GM12872 (cell line): ENCODE results near the gene MESP2.

Experiments used
- CTCF ChIP-seq: IDR thresholded peaks from 3 replicates; pipeline ENCODE4 v1.5.1; 2011; ENCODE audit warnings: low read depth, mild to moderate bottlenecking, low read length, moderate library complexity; ENCODE audit not compliant: insufficient read depth

MESP2 gene

GRCh38 chr15:89743594-89743993 is 32.5 kb upstream of the MESP2 start:
- TF ChIP-seq CTCF: no peak

- no peak for TF ChIP-seq CTCF
Observed at GRCh38 chr15:89745131-89745530, 31.0 kb upstream of the MESP2 start.

- no peak for TF ChIP-seq CTCF
Observed at GRCh38 chr15:89745768-89746167, 30.4 kb upstream of the MESP2 start.

GRCh38 chr15:89746386-89746780 is 29.7 kb upstream of the MESP2 start:
- TF ChIP-seq CTCF: no peak

GRCh38 chr15:89747708-89748682 is 28.1 kb upstream of the MESP2 start:
- no peak for TF ChIP-seq CTCF

- TF ChIP-seq CTCF: no peak
Observed at GRCh38 chr15:89749054-89749453, 27.1 kb upstream of the MESP2 start.

- TF ChIP-seq CTCF: no peak
Observed at GRCh38 chr15:89749526-89749925, 26.6 kb upstream of the MESP2 start.
